HL-60 (cell line): ENCODE measurements around the gene MAST2.

ENCODE experiments used
- DNase-seq, 2 experiments: peaks; one replicate each; pipeline ENCODE4 v3.0.0-alpha.2; 2010 to 2020; ENCODE audit warnings: low read depth in 1 of 2, low spot score in 1 of 2
- H3K27ac ChIP-seq: fragments of 250-450 bp; sonication (Bioruptor Pico); replicated peaks from 2 replicates; pipeline ENCODE4 v1.5.1; 2020; ENCODE audit warnings: mild to moderate bottlenecking, moderate library complexity
- H3K27me3 ChIP-seq: fragments of 250-450 bp; sonication (Bioruptor Pico); 2 replicates; pipeline ENCODE4 v1.5.1; 2021; ENCODE audit warnings: mild to moderate bottlenecking, moderate library complexity; ENCODE audit not compliant: insufficient read depth, poor library complexity, severe bottlenecking
- H3K4me3 ChIP-seq: replicated peaks from 2 replicates; pipeline ENCODE4 v1.5.1; 2011; ENCODE audit warnings: mild to moderate bottlenecking, control low read depth, low read length; ENCODE audit not compliant: insufficient read depth
- CTCF ChIP-seq: IDR thresholded peaks from one replicate; pipeline ENCODE4 v1.5.1; 2011; ENCODE audit warnings: low read length, control low read depth, inconsistent platforms; ENCODE audit not compliant: insufficient read depth
- GABPA ChIP-seq: IDR thresholded peaks from 2 replicates; pipeline ENCODE4 v1.6.1; 2012; ENCODE audit warnings: low read depth
- POLR2AphosphoS5 ChIP-seq: IDR thresholded peaks from 2 replicates; pipeline ENCODE4 v1.6.1; 2012; ENCODE audit warnings: low read depth
- REST ChIP-seq: IDR thresholded peaks from 2 replicates; pipeline ENCODE4 v1.6.1; 2012; ENCODE audit warnings: low read depth; ENCODE audit not compliant: insufficient replicate concordance
- SPI1 ChIP-seq: IDR thresholded peaks from 2 replicates; pipeline ENCODE4 v1.6.1; 2012; ENCODE audit warnings: low read depth, mild to moderate bottlenecking, borderline replicate concordance

MAST2 gene

GRCh38 chr1:46077644-46078043, 274.2 kb downstream of the MAST2 start:
- no peak for DNase-seq
- Histone ChIP-seq H3K27ac (no peak overlapping the region), H3K27me3 (no peaks in the 10 kb centered on the region), H3K4me3 (no peak overlapping the region)
- TF ChIP-seq CTCF (no peak), SPI1 (no peak), POLR2AphosphoS5 (no peak), GABPA (no peak), REST (no peak)

- no peak overlapping the region for H3K27ac ChIP-seq
- DNase-seq = no peak
- no peak overlapping the region for H3K4me3 ChIP-seq
- no peaks in the 10 kb centered on the region for H3K27me3 ChIP-seq
- TF ChIP-seq GABPA = no peak
- no peak for TF ChIP-seq SPI1
- TF ChIP-seq CTCF = no peak
- TF ChIP-seq POLR2AphosphoS5 = no peak
- no peak for TF ChIP-seq REST
Measured at GRCh38 chr1:46080257-46080656, 276.8 kb downstream of the MAST2 start.

GRCh38 chr1:46081206-46081605, 277.8 kb downstream of the MAST2 start:
- Histone ChIP-seq H3K27me3 (no peaks in the 10 kb centered on the region), H3K27ac (no peak overlapping the region), H3K4me3 (no peak overlapping the region)
- TF ChIP-seq GABPA = no peak
- TF ChIP-seq POLR2AphosphoS5 = no peak
- no peak for TF ChIP-seq SPI1
- TF ChIP-seq REST = no peak
- no peak for TF ChIP-seq CTCF
- no peak for DNase-seq
